NCI-H1092 treated with DMSO at 0.1 percent for 48 hours (cell line): ENCODE results near the gene SPEN.
A peak's percentile ranks its signal among the peaks of the same experiment; 100 is the strongest.
"Not testable (repeated sequence)": the region's sequence is repeated elsewhere in the genome, so short reads cannot be mapped to it uniquely, and the experiment has no call there.

ENCODE experiments used
- DNase-seq: peaks from one replicate; lab custom pipeline; 2025; lab: John Stamatoyannopoulos, UW

The SPEN gene

DNA sequence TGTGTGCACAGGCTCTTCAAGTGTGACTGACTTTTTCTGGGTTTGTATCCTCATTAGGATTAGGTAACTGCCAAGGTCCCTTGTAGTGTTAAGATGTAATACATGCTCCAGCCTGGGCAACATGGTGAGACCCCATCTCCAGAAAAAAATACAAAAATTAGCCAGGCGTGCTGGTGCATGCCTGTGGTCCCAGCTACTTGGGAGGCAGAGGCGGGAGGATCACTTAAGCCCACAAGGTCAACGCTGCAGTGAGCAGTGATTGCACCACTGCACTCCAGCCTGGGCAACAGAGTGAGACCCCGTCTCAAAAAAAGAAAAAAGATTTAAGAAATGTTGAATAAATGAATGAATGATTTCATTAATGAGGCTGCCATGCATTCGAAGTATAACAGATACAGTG, 113.3 kb downstream of the SPEN start:
- no peak for DNase-seq

GRCh38 chr1:15961492-15961891, 114.0 kb downstream of the SPEN start:
- DNase-seq: no peak

DNA sequence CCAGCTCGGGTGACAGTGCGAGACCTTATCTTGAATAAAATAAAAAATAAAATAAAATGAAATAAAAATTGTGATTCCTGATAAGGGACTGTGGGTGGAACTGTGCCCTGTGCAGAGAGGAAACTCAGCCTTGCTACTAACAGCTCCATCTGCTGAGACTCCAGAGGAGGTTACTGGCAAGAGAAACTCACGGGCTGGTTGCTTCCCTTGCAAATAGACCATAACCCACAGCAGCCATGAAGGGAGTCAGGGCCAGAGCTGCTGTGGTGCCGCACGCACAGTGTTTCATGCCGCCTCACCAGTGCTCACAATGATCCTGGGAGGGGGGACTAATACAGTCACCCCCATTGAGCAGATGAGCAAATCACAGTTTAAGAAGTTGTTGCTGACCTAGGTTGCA, 114.7 kb downstream of the SPEN start:
- no peak for DNase-seq

DNA sequence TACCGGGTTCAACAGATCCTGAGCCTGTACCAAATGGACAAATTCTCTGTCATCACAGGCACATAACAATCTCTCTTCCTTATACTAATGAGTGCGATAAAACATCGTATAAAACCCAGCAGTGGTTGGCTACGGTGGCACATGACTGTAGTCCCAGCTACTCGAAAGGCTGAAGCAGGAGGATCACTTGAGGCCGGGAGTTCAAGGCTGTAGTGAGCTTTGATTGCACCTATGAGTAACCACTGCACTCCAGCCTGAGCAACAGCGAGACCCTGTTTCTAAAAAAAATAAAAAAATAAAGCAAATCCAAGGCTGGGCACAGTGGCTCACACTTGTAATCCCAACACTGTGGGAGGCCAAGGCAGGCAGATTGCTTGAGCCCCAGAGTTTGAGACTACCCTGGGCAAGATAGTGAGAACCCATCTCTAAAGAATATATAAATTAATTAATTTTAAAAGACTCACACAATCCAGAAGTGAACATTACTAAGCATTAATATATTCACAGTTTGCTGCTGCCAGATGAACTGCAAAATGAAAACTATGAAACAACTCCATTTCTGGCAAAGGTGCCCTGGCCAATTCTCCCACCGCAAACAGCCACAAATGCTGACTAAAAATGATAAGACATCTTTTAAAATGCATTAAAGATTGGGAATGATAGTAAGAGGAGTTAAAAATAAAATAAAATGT, 115.3 kb downstream of the SPEN start:
- no peak for DNase-seq

DNA sequence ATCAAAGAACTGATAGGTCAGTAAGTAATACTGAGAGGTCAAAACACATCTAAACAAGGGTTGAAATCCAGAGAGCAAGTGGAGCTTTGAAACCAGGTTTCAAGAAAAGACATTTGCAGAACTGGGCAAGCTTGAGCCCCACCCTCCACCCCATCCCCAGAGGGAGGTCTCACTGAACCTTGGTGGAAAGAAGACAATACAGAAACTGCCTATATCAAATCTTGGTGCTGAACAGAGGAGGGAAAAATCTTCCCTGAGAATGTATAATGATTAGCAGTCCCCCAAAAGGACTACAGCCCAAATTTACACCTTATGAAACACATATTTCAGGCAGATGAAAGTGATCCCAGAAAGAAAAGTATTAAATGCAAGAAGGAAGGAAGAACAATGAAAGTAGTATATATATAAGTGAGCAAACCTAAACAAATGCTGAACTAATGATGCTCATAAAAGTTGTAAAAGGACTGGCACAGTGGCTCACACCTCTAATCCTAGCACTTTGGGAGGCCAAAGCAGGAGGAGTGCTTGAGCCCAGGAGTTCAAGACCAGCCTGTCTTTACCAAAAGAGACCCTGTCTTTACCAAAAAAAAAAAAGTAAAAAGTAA, 116.0 kb downstream of the SPEN start:
- no peak for DNase-seq

GRCh38 chr1:15963968-15964648, 116.6 kb downstream of the SPEN start:
- no peak for DNase-seq

DNA sequence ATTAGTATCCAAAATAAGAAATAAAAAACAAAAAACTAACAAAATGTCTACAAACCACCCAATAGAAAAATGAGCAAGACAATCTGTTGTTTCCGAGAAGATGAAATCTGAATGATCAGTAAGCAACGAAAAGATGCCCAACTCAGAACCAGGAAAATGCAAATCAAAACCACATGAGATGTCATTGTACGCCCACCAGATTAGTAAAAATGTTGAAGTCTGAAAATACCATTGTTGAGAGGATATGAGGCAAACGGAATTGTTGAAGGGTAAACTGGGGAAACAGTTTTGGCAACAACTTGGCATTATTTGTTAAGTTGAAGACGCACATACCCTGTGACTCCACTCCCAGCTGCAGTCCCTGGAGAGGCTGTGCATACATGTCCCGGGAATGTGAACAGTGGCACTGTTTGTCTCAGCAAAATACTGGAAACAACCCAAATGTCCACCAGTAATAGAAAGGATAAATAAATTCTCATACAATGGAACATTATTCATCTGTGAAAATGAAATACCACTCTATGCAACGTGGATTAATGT, 117.8 kb downstream of the SPEN start:
- DNase-seq: no peak

GRCh38 chr1:15966081-15966955, 118.8 kb downstream of the SPEN start:
- DNase-seq: no peak

GRCh38 chr1:15966956-15967344, 119.4 kb downstream of the SPEN start:
- DNase-seq: no peak

DNA sequence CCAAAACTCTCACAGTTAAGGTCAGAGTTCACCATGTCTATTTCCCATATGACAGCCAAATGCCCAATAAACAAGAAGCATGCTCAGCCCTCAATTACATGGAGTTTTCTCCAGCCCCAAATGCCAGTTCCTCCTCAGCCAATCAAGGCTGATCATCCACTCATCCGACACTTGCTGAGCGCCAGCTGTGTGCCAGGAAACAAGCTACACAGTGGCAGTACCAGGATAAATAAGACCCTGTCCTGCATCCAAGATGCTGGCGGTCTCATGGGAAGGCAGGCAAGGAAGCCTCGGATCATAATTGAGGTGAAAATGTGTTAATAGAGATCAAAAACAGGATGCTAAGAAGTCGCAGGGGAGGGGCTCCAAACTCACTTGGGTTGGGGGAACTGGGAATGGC, 120.7 kb downstream of the SPEN start:
- no peak for DNase-seq

DNA sequence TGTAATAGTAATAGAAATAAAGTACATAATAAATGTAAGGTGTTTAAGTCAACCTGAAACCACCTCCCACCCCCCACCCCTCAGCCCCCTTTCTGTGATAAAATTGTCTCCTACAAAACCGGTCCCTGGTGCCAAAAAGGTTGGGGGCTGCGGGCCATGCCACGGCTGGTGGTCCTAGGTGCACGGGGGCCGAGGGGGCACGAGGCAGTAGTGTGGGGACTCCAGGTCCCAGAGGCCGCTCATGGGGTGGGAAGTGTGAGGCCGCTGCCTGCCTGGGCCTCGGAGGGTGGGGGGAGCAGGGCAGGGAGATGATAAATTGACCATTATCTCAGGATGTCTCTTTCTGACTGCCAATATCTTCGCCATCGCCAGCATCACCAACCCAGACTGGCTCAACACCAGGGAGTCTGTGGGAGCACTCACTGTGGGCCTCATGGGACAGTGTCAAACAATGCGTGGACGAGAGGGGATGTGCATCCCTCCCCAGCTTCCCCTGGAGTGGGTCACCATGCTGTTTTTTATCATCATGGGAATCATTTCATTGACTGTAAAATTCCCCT, 121.9 kb downstream of the SPEN start:
- DNase-seq: no peak

- DNase-seq: no peak
Measured at GRCh38 chr1:15970911-15971310, 123.4 kb downstream of the SPEN start.

DNA sequence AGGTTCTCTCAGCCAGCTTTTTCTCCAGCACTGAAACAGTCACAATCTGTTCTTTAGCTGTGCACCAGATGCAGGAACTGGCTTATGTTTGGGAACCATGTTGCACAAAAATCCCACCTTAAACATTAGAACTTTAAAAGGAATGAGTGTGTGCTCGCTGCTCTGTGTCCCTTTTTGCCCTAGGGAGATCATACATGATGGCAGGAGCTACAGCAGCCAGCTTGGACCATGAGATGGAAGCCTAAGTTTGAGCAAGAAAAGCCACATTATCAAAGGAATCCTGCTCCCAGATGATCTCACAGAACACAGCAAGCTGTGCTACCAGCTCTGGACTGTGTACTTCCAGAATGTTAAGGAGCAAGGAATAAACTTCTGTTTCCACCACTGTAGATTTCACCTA, 124.9 kb downstream of the SPEN start:
- DNase-seq: no peak

DNA sequence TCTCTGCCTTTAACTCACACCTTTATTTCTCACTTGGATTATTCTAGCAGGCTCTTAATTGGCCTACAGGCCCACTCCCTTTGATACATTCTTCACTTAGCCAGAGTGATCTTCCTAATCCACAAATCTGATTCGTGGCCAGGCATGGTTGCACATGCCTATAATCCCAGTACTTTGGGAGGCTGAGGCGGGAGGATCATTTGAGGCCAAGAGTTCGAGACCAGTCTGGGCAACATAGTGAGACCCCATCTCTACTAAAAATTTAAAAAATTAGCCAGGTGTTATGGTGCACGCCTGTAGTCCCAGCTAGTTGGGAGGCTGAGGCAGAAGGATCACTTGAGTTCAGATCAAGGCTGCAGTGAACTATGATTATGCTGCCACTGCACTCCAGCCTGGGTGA, 126.3 kb downstream of the SPEN start:
- no peak for DNase-seq

GRCh38 chr1:15974855-15975254, 127.3 kb downstream of the SPEN start:
- no peak for DNase-seq

DNA sequence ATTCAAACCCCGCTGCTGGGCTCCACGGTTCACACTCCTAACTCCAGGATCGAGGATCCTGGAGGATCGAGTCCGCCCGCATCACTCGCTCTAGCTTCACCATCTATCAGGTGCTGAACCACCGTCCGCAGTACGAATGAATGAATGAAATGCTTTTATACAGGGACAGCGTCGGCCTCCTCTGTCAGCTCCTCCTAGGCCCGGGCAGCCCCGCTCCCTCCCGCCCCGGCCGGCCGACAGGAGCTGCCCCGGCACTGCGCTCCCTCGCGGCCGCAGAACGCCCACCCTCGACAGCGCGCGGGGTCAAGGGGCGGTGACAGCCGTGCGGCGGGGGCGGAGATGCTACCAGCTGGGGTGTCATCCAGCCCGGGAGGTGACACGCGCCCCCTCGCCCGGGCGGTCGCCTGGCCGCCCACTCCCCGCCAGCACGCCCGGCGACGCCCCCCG, 127.9 kb downstream of the SPEN start:
- peak; percentile 55 for DNase-seq

DNA sequence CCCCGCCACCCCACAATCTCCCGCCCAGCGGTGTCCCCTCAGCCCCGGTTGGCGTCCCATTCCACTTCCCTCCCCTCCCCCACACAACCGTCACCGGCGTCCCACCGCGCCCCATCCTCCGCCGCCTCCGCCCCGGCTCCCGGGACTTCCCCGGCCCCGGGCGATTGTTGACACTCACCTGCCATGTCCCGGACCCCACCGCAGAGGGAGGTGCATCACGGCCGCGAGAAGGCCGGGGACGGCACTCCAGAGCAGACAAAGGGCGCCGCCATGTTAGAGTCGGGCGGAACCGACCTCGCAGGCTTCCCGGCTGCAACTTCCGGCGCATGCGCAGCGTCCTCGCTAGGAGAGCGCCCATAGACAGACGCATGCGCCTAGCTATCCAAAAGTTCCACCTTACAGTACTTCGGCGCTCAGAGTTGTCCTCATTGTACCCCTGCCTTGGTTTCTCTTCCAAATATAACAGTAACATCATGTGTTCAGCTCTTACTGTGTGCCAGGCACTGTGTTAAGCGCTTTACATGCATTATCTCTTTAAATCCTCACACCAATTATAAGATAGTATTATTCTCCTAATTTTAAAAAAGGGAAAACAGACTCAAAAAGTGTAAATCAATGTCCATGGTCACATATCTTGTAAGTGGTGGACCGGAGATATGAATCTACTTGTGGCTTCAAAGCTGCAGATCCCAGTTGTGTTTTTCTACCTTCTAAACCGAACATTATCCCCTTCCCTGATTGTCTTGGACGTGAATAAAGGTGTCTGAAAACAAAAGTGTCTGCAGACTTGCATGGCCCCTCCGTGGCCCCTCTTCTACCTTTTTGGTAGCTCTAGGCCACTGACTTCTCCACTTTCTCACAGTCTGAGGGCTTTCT, 128.5 kb downstream of the SPEN start, which contains the start of gene ZBTB17:
TSS of gene ZBTB17 (minus strand) at position 297 of the 876 bp plus-strand sequence. CDS start 27,606 bp downstream, outside the sequence.
- DNase-seq: peak; percentile 95

GRCh38 chr1:15977947-15978346, 130.4 kb downstream of the SPEN start:
- not testable (repeated sequence) for DNase-seq

DNA sequence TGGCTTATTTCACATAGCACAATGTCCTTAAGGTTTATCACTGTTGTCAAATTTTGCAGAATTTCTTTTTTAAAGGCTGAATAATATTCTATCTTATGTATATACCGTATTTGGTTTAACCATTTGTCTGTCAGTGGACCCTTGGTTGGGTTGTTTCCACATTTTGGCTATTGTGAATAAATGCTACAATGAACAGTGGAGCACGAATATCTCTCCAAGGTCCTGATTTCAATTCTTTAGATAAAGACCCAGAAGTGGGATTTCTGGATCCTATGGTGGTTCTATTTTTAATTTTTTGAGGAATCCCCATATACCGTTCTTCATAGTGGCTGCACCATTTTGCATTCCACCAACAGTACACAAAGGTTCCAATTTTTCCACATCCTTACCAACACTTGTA, 134.2 kb downstream of the SPEN start:
- DNase-seq: no peak

- DNase-seq: no peak
Measured at GRCh38 chr1:15983275-15983674, 135.8 kb downstream of the SPEN start.
